ENCODE measurements around the gene GANAB.

DNA sequence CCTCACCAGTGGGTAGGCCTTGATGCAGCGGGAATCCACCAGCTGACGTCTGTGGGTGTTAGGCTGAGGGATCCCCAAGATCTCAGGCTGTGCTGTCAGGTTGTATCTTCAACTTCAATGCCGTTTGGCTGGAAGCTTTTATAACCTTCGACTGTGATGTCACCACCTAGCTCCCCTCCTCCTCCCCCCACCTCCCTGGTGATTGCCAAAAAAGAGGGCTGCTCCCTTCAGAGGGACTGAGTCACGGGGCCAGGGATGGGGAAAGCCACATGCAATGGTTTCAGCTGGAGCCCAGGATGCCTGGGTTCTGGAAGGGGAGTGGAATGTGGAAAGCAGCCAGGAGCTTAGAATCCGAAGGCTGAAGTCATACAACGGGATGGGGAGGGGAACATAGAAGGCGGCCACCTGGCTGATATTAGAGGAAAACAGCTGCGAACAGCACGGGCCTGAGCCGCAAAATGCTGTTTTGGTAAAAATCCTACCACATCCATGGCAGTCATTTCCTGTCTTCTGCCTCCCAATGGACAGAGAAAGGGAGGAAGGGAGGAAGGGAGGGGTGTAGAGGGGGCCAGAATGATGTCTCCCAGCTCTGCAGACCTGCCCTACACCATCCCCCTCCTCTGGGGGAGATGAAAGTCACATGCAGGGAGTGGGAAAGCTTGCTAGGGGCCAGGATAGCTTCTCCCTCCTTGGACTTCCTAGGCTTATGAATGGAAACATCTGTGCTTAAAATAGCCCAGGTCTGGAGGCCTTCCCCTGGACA, 43.2 kb upstream of the GANAB start, which contains the start of gene LRRN4CL:
- TF ChIP-seq, protein P1, sequence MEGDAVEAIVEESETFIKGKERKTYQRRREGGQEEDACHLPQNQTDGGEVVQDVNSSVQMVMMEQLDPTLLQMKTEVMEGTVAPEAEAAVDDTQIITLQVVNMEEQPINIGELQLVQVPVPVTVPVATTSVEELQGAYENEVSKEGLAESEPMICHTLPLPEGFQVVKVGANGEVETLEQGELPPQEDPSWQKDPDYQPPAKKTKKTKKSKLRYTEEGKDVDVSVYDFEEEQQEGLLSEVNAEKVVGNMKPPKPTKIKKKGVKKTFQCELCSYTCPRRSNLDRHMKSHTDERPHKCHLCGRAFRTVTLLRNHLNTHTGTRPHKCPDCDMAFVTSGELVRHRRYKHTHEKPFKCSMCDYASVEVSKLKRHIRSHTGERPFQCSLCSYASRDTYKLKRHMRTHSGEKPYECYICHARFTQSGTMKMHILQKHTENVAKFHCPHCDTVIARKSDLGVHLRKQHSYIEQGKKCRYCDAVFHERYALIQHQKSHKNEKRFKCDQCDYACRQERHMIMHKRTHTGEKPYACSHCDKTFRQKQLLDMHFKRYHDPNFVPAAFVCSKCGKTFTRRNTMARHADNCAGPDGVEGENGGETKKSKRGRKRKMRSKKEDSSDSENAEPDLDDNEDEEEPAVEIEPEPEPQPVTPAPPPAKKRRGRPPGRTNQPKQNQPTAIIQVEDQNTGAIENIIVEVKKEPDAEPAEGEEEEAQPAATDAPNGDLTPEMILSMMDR (conservative IDR thresholded peaks at IDR 0.05; ENCODE audit: low read depth, low read length): no peak
- TF ChIP-seq EZH2 (IDR thresholded peaks at IDR 0.05; ENCODE audit: low read length, unreplicated experiment) (no peak), EZH2phosphoT487 (IDR thresholded peaks at IDR 0.05; ENCODE audit: borderline replicate concordance, low read length) (no peak)

Data from PC-3 (cell line).